HG03108 (cell line): ENCODE results near the gene ATP6V1G1.

Experiments
- ATAC-seq: cut with Tn5 transposase; IDR thresholded peaks from one replicate; pipeline ENCODE4 v1.9.1; 2021; ENCODE audit warnings: moderate library complexity; ENCODE audit not compliant: unreplicated experiment

ATP6V1G1 gene

DNA sequence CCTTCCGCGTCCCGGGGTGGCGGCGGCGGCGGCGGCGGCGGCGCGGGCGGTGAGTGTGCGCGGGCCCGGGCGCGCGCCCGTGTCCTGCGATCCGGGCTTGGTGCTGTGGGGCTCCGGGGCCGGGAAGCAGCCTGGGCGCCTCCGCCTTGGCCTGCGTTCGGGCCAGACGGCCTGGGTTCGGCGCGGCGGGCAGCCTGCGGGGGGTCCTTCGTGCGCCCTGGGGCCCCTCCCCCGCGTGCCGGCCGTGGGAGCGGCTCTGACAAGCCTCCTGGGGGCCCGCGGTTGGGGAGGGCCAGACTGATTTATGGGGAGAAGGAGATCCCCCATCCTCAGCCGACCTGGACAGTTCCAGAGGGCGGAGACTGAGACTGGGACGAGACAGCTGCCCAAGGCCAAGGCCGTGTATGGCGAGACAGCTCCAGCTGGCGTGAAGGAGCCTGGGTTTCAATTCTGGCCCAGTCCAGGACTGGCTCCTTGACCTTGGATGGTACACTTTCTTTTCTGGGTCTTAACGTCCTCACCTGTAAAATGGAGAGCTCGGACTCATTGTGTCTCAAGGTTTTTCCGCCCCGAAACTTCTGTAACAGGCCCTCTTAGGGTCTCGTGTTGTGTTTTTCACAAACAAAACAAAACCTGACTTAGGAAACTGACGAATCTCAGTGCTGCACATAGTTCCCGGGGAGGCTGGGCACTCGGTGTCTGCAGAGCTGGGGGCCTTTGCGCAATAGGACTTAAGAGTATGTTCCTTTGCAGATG is 24.1 kb downstream of the ATP6V1G1 start:
- peak; percentile 32 for ATAC-seq

DNA sequence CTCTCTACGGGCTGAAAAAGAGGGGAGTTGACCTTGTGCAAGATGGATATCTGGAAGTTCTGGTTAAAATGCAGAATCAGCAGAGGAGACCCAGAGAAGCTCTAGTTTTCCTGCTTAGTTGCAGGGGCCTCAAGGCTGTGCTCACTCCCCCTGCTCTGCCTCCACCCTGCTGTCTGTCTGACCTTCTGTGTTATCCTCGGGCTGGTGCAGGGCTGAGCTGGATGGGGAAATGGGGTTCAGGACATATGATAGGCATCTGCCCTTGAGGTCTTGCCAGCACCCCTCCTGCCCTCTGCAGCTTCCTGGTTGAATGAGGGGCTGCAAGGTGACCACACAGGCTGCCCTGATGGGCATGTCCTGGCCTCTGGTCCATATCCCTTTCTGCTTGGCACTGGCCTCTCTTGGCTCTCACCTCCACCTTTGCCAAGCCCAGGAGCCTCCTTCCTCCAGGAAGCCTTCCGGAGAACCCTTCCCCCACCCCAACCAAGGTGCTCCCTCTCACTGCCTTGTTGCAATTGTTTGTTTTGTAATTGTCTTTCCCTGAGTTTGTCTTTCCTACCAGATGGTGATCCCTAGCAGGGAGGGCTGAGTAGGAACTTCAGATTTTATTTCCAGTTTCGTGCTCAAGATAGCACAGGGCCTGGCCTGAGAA is 24.8 kb downstream of the ATP6V1G1 start:
- ATAC-seq: no peak

DNA sequence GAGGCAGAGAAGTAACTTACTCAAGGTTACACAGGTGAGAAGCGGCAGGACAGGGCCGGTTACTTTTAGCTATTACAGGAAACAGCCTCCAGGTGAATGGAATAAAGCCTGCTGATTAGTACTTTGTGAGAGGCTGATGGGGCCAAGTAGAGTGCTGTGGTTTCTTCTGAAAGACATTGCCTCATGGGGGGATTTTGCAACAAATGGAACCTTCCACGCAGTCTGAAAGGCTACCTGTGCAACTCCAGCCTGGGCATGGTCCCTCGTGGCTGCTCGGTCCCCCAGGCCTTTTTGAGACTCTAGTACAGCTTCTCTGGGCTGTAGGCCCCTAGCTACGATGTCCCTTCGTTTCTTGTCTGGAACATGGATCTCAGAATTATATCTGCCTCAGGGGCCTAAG is 25.5 kb downstream of the ATP6V1G1 start:
- no peak for ATAC-seq

DNA sequence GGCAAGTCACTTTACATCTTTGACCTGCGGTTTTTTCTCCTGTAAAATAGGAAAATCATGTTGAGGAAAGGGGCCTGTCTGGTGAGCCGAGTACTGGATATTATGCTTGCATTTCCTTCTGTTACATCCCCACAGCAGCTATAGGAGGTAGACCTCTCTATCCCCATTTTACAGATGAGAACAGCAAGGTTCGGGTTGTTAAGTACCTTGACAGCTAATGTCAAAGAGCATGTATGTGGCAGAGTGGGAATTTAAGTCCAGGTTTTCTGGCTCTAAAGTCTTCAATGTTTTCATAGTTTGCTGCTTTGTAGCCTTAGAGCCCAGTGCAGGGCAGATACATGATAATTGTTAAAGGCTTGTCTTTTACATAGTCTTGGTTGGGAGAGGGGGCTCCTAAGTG is 26.4 kb downstream of the ATP6V1G1 start:
- ATAC-seq: no peak

DNA sequence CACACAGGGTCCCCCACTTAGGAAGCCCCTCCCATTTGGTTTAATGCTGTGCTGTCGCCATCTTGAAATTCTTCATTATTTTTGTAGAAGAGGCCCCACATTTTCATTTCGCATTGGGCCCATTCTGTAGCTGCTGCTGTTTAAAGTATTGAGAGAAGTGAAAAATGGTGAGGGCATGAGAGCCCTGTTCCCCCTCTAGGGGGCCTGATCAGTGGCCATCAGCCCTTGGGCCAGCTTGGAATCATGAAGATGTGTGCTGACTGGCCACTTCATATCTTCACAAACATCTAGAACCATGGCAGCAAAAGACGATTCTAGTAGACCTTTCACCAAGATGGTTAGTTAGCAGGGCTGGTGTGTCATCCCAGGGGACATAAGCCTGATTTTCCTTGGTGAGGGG is 26.8 kb downstream of the ATP6V1G1 start:
- ATAC-seq: no peak

DNA sequence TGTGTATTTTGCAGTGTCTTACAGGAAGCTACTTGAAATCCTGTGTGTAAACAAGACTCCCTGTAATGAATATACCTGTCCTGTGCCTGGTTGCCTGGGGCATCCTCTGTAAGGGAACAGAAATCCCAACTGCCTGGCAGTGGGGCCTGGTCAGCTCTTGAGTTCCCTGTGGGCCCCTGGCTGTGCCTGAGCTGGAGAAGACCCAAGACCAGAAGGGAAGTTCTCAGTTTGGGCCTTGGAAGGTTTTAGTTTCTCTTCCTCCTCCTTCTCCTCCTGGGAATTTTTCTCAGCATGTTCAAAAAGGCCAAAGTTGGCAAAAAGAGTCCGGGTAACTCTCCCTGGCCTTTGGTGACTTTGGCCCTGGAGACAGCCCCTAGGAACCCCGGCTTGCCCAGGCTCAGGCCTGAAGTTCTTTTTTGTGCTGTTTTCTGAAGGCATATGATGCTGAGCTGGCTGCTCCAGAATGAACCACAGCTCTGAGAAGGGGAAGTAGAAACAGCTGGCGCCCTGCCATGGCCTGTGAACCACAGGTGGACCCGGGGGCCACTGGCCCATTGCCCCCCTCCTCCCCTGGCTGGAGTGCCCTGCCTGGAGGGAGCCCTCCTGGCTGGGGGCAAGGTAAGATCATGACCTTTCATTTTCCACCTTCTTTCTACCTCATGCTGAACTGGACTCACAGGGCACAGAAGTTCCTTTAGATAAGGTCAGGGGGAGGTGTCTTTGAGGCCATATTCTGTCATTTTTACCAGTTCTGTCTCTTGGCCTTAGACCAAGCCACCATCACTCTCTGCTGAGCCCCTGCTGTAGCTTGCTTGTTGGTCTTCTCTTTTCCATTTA is 29.3 kb downstream of the ATP6V1G1 start:
- ATAC-seq: peak; percentile 83

DNA sequence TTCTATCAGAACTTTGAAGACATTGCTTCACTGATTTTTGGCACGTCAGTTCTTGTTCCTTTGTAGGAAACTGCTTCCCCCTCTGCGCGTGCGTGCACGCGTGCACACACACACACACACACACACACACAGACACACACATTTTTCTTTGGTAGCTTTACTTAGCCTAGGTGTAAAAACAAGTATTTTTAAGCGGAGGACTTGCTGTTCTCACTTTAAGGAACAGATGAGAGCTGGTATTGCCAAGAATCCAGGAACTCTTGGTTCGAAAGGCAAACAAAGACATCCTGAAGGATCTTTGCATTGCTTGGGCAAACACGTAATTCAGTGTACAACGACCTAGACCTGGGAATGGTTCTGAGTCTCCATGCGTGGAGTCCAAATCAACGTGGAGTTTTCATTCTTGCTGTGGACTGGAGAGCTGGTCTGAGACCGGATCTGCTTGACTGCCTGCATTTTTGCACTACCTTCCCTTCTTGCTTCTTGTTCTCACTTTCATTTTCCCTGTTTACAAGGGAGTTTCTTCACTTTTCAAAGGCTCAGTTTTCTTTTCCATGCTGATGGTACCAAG is 31.7 kb downstream of the ATP6V1G1 start:
- ATAC-seq: no peak

DNA sequence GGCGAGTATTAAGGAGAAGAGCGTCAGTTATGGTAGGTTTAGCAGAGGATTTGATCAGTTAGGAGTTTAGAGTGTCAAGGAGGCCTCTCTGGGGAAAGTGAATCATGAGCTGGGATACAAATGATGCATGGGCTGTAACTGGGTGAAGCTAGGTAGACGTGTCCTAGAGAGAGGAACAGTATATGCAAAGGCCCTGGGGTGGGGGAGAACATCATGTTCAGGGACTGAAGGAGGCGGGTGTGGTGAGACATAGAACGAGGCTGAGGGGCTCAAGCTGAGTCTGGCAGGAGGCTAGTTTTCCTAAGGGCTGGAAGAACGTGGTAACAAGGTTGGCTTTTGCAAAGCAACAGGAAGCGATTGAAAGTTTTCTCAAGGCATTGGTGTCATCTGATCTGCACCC is 34.0 kb downstream of the ATP6V1G1 start:
- ATAC-seq: no peak

DNA sequence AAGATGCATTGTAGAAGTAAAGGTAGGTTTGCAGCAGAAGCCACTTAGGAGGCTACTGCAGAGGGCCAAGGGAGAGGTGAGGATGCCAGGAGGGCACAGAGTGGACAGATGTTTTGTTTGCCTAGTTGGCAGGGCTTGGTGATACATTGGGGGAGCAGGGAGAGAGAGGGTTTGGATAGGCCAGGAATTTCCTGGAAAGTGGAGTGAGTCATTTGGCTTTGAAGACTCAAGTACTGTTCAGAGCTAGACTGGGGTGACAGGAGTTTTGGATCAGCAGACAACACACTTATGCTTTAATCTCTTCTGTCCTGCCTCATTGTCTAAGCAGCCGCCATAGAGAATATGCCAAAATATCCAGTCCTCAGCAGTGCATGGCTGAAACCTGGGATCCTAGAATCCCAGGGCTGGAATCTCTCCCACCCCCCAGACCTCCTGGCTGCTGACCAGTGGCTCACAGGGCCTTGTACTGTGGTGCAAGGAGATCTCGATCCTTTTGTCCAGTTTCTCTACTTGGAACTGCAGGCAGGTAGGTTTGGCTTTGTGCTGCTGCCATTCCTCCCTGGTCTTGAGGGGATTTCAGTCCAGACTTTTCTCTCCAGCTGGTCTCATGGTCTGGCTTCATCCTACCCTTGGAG is 34.5 kb downstream of the ATP6V1G1 start:
- no peak for ATAC-seq

DNA sequence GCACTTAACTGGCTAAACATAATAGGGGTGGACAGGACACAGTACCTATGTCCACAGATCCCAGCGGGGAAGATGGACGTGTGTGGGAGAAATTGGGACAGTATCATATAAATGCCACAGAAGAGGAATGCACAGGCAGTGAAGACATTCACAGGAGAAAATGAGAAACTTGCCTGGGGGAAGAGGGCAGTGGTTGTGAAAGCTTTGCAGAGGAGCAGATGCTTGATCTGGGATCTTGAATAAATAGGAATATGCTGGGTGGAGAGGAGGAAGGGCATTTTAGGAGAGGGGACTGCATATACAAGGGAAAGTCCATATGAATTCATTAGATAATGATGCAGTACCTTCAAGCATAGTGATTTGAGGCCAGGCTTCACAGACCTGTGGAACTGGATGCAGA is 37.1 kb downstream of the ATP6V1G1 start:
- ATAC-seq: no peak

DNA sequence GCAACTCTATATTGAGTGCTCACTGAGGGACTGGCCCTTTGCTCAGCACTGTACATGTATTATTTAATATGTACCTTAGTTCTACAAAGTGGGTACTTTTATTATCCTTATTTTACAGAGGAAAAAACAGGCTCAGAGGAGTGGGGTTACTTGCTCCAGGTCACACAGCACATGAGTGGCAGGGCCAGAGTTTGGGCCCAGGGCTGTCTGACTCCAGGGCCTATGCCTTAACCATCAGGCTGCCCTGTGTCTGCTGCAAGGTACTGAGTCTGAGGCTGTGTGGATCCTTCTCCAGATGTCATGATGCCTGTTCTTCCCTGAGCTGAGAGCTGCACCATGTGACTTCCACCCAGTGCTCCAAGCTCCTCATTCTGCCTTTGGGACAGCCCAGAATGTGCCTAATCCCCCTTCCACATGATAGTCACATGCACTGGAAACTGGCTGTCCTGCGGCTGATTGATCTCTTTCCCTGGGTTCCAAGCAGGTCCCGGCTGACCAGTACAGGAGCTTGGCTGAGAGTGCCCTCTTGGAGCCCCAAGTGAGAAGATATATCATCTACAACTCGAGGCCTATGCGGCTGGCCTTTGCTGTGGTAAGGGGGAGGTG is 38.9 kb downstream of the ATP6V1G1 start:
- no peak for ATAC-seq

DNA sequence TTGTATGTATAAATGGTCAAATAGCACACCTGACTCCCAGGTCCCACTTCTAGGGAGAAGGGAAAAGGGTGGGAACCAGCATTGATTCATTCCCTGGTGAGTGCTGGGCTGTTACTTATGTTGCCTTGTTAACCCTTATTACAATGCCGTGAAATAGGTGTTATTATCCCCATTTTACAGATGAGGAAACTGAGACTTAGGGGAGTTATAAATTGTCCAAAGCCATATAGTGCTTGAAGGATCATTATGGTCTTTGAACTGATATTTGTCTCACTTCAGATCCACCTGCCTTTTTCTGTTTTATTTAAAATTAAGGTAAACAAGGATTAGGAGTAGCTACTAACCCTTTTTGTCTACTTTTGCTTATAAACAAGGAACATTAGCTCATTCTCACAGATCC is 40.0 kb downstream of the ATP6V1G1 start:
- no peak for ATAC-seq

DNA sequence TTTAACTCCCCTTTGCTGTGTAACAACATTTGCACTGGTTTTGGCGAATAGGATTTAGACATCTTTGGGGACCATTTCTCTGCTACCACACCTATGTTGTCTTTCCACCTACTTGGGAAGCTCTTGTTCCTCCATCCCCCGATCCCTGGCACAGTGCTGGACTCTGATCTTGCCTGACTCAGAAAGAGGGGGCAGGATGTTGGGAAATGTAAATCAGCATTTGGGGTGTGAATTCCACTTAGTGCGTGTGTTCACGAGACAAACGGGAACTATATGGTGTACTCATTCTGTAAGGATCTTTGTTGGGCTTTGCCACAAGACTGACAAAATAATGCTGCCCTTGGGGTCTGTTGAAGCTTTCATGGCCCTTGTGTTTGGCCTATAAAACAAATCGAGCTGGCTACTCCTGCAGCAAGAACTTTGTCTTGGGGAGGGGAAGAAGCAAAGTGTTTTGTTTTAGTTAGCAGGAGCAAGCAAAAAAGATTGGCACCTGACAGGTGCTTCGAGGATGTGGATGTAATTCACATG is 42.1 kb downstream of the ATP6V1G1 start:
- no peak for ATAC-seq

DNA sequence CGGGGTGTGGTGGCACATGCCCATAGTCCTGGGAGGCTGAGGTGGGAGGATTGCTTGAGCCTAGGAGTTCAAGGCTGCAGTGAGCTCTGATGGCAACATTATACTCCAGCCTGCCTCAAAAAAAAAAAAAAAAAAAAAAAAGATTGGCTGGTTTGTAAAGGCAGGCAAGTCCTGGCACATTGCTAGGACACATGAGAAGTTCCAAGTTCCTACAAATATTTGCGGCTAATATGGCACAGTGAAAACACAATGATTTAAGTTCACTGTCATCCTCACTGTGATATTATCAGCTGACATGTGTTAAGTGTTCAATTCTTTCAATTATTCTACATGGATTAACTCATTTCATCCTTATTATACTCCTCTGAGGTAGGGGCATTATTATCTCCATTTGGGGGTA is 43.6 kb downstream of the ATP6V1G1 start:
- no peak for ATAC-seq

DNA sequence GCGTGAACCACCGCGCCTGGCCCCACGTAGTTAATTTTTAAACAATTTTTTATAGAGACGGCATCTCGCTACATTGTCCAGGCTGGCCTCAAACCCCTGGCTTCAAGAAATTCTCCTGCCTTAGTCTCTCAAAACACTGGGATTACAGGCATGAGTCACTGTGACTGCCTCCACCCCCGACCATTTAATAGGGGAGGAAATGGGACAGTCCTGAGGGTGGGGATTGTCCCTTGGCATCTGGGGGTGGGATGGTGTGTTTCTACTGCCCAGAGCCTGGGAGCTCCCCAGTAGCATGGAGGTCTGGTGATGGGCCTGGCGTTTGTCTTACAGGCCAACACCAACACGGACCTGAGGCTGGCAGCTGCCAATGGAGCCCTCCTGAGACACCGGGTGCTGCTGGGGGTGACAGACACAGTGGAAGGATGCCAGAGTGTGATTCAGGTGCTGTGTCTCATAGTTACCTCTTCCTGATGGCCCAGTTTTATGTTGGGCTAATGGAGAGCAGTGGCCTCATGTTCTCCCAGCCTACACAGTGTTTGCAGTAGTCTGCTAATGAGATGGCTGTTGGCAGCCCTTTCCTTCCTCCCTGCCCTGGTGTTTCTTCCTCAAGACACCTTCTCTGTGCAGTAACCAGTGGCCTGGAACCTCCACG is 46.0 kb downstream of the ATP6V1G1 start:
- ATAC-seq: no peak

DNA sequence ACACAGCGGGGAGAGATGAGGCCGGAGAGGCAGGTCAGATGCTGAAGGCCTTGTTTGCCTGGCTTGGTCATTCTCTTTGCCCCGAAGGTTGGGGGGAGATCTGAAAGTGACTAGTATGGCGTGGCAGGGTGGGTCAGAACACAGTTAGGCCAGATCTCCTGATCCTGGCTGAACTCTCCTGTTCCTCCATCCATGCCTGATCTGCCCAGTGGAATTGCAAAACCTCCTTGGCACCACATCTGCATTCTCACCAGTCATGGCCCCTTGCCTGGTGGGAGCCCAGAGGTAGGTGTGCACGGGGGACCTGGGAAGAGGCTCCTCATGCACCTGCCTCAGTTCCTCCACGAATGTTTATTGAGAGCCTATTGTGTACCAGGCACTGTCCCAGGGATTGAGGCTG is 46.8 kb downstream of the ATP6V1G1 start:
- ATAC-seq: no peak

DNA sequence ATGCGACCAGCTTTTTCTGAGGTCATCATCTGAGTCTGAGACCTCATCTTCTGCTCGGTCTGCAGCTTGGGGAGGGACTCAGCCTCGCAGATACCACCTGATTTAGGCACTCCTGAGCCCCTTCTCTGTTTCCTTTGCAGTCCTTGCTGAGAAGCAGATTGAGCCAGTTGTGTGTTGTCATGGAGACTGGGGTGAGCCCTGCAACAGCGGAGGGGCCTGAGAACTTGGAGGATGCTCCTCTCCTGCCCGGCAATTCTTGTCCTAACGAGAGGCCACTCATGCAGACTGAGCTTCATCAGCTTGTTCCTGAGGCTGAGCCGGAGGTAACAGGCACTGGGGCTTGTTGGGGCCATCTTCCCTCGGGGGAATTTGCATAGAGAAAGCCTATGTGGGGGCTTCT is 50.8 kb downstream of the ATP6V1G1 start:
- ATAC-seq: no peak

DNA sequence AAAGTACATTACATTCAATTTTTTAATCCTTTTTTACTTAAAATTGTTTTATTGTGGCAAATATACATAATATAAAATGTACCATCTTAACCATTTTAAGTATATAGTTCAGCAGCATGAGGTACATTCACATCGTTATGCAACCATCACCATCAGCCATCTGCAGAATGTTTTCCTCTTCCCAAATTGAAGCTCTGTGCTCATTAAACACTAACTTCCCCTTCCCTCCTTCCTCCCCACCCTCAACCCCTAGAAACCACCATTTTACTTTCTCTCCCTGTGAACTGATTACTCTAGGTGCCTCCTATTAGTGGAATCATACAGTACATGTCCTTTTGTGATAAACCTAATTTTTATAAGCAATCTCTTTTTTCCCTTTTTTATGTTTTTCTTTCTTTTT is 54.4 kb downstream of the ATP6V1G1 start:
- ATAC-seq: no peak

DNA sequence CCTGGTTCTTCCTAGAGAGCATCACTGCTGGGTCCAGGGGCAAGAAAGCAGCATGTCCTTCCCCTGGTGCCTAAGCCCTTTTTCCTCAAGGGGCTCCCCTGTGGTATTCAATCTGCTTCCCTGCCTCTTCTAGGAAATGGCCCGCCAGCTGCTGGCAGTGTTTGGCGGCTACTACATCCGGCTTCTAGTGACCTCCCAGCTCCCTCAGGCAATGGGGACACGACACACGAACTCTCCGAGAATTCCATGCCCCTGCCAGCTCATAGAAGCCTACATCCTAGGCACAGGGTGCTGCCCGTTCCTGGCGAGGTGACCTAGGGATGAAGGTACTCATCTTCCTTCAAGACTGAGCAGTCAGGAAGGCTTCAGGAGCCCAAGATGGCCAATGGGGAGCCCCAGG is 55.4 kb downstream of the ATP6V1G1 start:
- no peak for ATAC-seq

DNA sequence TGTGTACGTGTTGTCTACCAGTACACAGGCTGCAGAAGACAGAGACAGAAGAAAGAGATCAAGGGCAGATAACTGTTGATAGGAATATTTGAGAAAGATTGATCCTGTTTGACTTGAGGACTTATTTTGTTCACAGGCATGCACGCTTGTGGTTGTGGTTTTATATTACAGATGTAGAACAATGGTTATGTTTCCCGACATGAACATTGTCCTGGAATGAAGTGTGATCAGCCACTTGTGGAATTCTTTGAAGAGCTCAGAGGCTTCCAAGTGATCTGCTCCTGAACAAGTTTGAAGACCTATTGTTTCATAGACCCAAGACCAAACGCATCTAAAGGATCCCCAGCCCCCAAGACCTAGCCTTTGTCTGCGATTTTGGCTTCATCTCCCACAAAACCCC is 56.3 kb downstream of the ATP6V1G1 start:
- ATAC-seq: no peak
